GM23338 (cell line): ENCODE data around the gene ADAD2. TPM values are rescaled to one million over a fixed set of nuclear protein-coding genes. Genes with fewer than 3 reads are reported as not detected.

ENCODE experiments used
- ATAC-seq: fragments of 200-7000 bp; cut with Tn5 transposase; 3 replicates; pipeline ENCODE4 v1.9.1; 2020
- DNase-seq: peaks from one replicate; pipeline ENCODE4 v3.0.0-alpha.2; 2015; ENCODE audit warnings: low spot score
- H2AFZ ChIP-seq: fragments of 200-600 bp; sonication (generic); 2 replicates; pipeline ENCODE4 v1.8.0; 2016; ENCODE audit warnings: antibody characterized with exemption, mild to moderate bottlenecking, moderate library complexity
- H3F3A ChIP-seq: fragments of 200-600 bp; sonication (generic); replicated peaks from 2 replicates; pipeline ENCODE4 v1.8.0; 2017; ENCODE audit warnings: antibody characterized with exemption, mixed run types, low read depth
- H3K27ac ChIP-seq: fragments of 200-600 bp; sonication (generic); 2 replicates; pipeline ENCODE4 v1.6.1; 2016; ENCODE audit warnings: low read depth
- H3K27me3 ChIP-seq: fragments of 200-600 bp; sonication (generic); 2 replicates; pipeline ENCODE4 v1.8.0; 2016; ENCODE audit warnings: mild to moderate bottlenecking, mixed run types, moderate library complexity; ENCODE audit not compliant: insufficient read depth
- H3K36me3 ChIP-seq: fragments of 200-600 bp; sonication (generic); 2 replicates; pipeline ENCODE4 v1.8.0; 2016; ENCODE audit warnings: mild to moderate bottlenecking; ENCODE audit not compliant: insufficient read depth
- H3K4me1 ChIP-seq: fragments of 200-600 bp; sonication (generic); 2 replicates; pipeline ENCODE4 v1.8.0; 2016; ENCODE audit warnings: mild to moderate bottlenecking, moderate library complexity; ENCODE audit not compliant: insufficient read depth
- H3K4me2 ChIP-seq: fragments of 200-600 bp; sonication (generic); 2 replicates; pipeline ENCODE4 v1.7.1; 2017; ENCODE audit warnings: mixed run types
- H3K4me3 ChIP-seq: fragments of 200-600 bp; sonication (generic); 2 replicates; pipeline ENCODE4 v1.6.1; 2016; ENCODE audit warnings: mixed run types
- H3K79me2 ChIP-seq: fragments of 200-600 bp; sonication (generic); replicated peaks from 2 replicates; pipeline ENCODE4 v1.8.0; 2017; ENCODE audit warnings: mild to moderate bottlenecking; ENCODE audit not compliant: insufficient read depth
- H3K9me2 ChIP-seq: fragments of 200-600 bp; sonication (generic); 2 replicates; pipeline ENCODE4 v1.8.0; 2017; ENCODE audit not compliant: insufficient read depth
- H4K20me1 ChIP-seq: fragments of 200-600 bp; sonication (generic); replicated peaks from 2 replicates; pipeline ENCODE4 v1.8.0; 2017; ENCODE audit warnings: mild to moderate bottlenecking; ENCODE audit not compliant: insufficient read depth
- H3K27ac Mint-ChIP-seq: 2 replicates; pipeline ENCODE4 v1.8.0; 2020; ENCODE audit warnings: inconsistent platforms, mild to moderate bottlenecking, moderate library complexity, mixed read lengths
- H3K27me3 Mint-ChIP-seq: 3 replicates; pipeline ENCODE4 v1.8.0; 2022; ENCODE audit warnings: low read depth, mild to moderate bottlenecking, moderate library complexity, mixed read lengths, inconsistent platforms; ENCODE audit not compliant: insufficient read depth, poor library complexity
- H3K36me3 Mint-ChIP-seq: 3 replicates; pipeline ENCODE4 v1.8.0; 2021; ENCODE audit warnings: low read depth, mild to moderate bottlenecking, inconsistent platforms, moderate library complexity, mixed read lengths
- H3K4me1 Mint-ChIP-seq: 3 replicates; pipeline ENCODE4 v1.8.0; 2020; ENCODE audit warnings: mild to moderate bottlenecking, inconsistent platforms, mixed read lengths
- H3K4me3 Mint-ChIP-seq: 3 replicates; pipeline ENCODE4 v1.8.0; 2021; ENCODE audit warnings: moderate library complexity, mild to moderate bottlenecking, inconsistent platforms, mixed read lengths
- H3K9me3 Mint-ChIP-seq: 3 replicates; pipeline ENCODE4 v1.8.0; 2020; ENCODE audit warnings: moderate library complexity, mild to moderate bottlenecking, inconsistent platforms, mixed read lengths
- CREB1 ChIP-seq: fragments of 250-450 bp; sonication (Bioruptor Pico); IDR thresholded peaks from 2 replicates; pipeline ENCODE4 v1.5.0; 2020; ENCODE audit warnings: low read depth, mild to moderate bottlenecking, moderate library complexity
- CTCF ChIP-seq, 2 experiments: fragments of 200-600 bp in 1 of 2; sonication (generic) in 1 of 2; conservative IDR thresholded peaks; 2 replicates each; pipeline versions ENCODE4 v1.5.1 to v1.6.1; 2016 to 2017; ENCODE audit warnings: antibody characterized with exemption in 2 of 2, low read depth in 2 of 2, mild to moderate bottlenecking in 2 of 2, moderate library complexity in 1 of 2
- EZH2 ChIP-seq: fragments of 200-600 bp; sonication (generic); IDR thresholded peaks from one replicate; pipeline ENCODE4 v1.8.0; 2017; ENCODE audit warnings: antibody characterized with exemption, mild to moderate bottlenecking, low read depth; ENCODE audit not compliant: unreplicated experiment
- JUNB ChIP-seq: IDR thresholded peaks from one replicate; pipeline ENCODE4 v1.6.1; 2016; ENCODE audit warnings: antibody characterized with exemption; ENCODE audit not compliant: unreplicated experiment
- NANOG ChIP-seq: IDR thresholded peaks from 2 replicates; pipeline ENCODE4 v1.6.1; 2016; ENCODE audit warnings: antibody characterized with exemption, borderline replicate concordance
- POLR2AphosphoS5 ChIP-seq: IDR thresholded peaks from 2 replicates; pipeline ENCODE4 v1.6.1; 2016; ENCODE audit warnings: antibody characterized with exemption, low read depth
- ZNF331 ChIP-seq: fragments of 250-450 bp; sonication (Bioruptor Pico); IDR thresholded peaks from 2 replicates; pipeline ENCODE4 v1.5.0; 2020; ENCODE audit warnings: low read depth, mild to moderate bottlenecking, moderate library complexity
- ZNF462 ChIP-seq: fragments of 250-450 bp; sonication (Bioruptor Pico); IDR thresholded peaks from 2 replicates; pipeline ENCODE4 v1.5.0; 2020; ENCODE audit warnings: mild to moderate bottlenecking, moderate library complexity
- polyA plus RNA-seq: library from polyadenylated mRNA; unstranded; fragments of >200 nt; fragmentation: Nextera tagmentation; extraction: Ambion mirVana; gene quantifications from 2 replicates; pipeline ENCODE4 v1.2.1, GENCODE V29; 2016
- total RNA-seq: library from RNA; depleted of rRNA; stranded (reverse); fragments of >200 nt; shearing (Covaris generic); gene quantifications from 2 replicates; pipeline ENCODE4 v1.2.3, GENCODE V29; 2014
- TF ChIP-seq, protein P1 (sequence below): IDR thresholded peaks from one replicate; pipeline ENCODE4 v1.6.1; 2018; ENCODE audit warnings: antibody characterized with exemption; ENCODE audit not compliant: unreplicated experiment
- TF ChIP-seq, protein P2 (sequence below): IDR thresholded peaks from 2 replicates; pipeline ENCODE4 v1.6.1; 2016; ENCODE audit warnings: antibody characterized with exemption

ADAD2 gene
- total and polyA plus RNA-seq, 2 experiments from 2014 or later = 1.6 to 4.5 TPM

GRCh38 chr16:84174396-84174795, 16.6 kb upstream of the ADAD2 start (continued):
- TF ChIP-seq, protein P1, sequence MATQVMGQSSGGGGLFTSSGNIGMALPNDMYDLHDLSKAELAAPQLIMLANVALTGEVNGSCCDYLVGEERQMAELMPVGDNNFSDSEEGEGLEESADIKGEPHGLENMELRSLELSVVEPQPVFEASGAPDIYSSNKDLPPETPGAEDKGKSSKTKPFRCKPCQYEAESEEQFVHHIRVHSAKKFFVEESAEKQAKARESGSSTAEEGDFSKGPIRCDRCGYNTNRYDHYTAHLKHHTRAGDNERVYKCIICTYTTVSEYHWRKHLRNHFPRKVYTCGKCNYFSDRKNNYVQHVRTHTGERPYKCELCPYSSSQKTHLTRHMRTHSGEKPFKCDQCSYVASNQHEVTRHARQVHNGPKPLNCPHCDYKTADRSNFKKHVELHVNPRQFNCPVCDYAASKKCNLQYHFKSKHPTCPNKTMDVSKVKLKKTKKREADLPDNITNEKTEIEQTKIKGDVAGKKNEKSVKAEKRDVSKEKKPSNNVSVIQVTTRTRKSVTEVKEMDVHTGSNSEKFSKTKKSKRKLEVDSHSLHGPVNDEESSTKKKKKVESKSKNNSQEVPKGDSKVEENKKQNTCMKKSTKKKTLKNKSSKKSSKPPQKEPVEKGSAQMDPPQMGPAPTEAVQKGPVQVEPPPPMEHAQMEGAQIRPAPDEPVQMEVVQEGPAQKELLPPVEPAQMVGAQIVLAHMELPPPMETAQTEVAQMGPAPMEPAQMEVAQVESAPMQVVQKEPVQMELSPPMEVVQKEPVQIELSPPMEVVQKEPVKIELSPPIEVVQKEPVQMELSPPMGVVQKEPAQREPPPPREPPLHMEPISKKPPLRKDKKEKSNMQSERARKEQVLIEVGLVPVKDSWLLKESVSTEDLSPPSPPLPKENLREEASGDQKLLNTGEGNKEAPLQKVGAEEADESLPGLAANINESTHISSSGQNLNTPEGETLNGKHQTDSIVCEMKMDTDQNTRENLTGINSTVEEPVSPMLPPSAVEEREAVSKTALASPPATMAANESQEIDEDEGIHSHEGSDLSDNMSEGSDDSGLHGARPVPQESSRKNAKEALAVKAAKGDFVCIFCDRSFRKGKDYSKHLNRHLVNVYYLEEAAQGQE = no peak
- TF ChIP-seq CREB1 (CRISPR knock-in tag) (no peak), POLR2AphosphoS5 (no peak), JUNB (no peak), ZNF331 (no peak), NANOG (no peak), EZH2 (no peak)
- TF ChIP-seq, protein P2, sequence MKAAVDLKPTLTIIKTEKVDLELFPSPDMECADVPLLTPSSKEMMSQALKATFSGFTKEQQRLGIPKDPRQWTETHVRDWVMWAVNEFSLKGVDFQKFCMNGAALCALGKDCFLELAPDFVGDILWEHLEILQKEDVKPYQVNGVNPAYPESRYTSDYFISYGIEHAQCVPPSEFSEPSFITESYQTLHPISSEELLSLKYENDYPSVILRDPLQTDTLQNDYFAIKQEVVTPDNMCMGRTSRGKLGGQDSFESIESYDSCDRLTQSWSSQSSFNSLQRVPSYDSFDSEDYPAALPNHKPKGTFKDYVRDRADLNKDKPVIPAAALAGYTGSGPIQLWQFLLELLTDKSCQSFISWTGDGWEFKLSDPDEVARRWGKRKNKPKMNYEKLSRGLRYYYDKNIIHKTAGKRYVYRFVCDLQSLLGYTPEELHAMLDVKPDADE = no peak

DNA sequence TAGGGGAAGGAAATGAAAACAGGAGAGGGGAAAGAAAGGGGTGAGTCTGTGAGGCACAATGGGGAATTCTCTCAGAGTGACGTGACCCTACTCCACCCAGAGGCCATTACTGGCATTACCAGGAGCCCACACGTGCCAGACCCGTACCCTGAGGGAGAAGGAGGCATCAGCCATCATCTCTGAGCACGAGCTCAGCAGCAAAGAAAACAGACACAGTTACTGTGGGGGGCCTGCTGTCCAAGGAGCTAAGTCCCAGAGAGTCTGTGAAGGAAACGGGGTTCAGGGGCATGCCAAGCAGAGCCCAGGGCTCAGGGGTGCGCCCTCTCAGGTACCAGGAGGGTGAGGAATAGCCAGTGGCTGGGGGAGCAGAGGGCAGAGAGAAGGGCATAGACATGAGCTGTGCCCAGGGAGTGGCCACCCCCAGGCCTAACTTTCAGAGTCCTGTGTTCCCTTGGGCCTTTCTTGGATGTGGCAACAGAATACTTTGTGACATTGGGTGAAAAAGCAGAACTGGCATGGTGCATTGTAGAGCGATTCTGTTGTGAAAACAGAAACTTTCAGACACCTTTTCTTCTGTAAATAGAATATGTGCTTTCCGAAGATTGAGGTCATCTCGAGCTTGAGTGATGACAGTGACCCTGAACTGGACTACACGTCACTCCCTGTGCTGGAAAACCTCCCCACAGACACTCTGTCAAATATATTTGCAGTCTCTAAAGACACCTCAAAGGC, 15.4 kb upstream of the ADAD2 start:
- no peak overlapping the region for H3K27ac ChIP-seq
- DNase-seq = peak; percentile 76
- no peaks in the 10 kb centered on the region for H3K4me1 ChIP-seq
- no peaks in the 10 kb centered on the region for H3F3A ChIP-seq
- no peaks in the 10 kb centered on the region for H3K4me1 Mint-ChIP-seq
- peak; percentile 90 for ATAC-seq
- no peaks in the 10 kb centered on the region for H3K27me3 ChIP-seq
- no peaks in the 10 kb centered on the region for H3K36me3 ChIP-seq
- no peaks in the 10 kb centered on the region for H4K20me1 ChIP-seq
- H3K79me2 ChIP-seq = no peaks in the 10 kb centered on the region
- H3K36me3 Mint-ChIP-seq = peaks cover 13% of the 10 kb centered on the region; the same call in 2 of the 3 replicates
- no peak overlapping the region for H2AFZ ChIP-seq
- H3K27me3 Mint-ChIP-seq = peaks cover 12% of the 10 kb centered on the region
- TF ChIP-seq CTCF (conservative IDR thresholded peaks at IDR 0.05; ENCODE audit: low read depth in 2 of 2) (peak; percentile 47 to 70), ZNF462 (CRISPR knock-in tag) (no peak), NANOG (no peak), CREB1 (CRISPR knock-in tag) (peak; percentile 51; the same call in 1 of the 2 replicates)
- no peak overlapping the region for H3K4me2 ChIP-seq
- no peak overlapping the region for H3K4me3 ChIP-seq
- H3K27ac Mint-ChIP-seq = no peak overlapping the region; the same call in 1 of the 2 replicates
- no peaks in the 10 kb centered on the region for H3K9me2 ChIP-seq
- no peaks in the 10 kb centered on the region for H3K9me3 Mint-ChIP-seq
- H3K4me3 Mint-ChIP-seq = no peak overlapping the region
